ENCODE data around the gene PDPR.
"Not testable (repeated sequence)": the region's sequence is repeated elsewhere in the genome, so short reads cannot be mapped to it uniquely, and the experiment has no call there.

The PDPR gene

DNA sequence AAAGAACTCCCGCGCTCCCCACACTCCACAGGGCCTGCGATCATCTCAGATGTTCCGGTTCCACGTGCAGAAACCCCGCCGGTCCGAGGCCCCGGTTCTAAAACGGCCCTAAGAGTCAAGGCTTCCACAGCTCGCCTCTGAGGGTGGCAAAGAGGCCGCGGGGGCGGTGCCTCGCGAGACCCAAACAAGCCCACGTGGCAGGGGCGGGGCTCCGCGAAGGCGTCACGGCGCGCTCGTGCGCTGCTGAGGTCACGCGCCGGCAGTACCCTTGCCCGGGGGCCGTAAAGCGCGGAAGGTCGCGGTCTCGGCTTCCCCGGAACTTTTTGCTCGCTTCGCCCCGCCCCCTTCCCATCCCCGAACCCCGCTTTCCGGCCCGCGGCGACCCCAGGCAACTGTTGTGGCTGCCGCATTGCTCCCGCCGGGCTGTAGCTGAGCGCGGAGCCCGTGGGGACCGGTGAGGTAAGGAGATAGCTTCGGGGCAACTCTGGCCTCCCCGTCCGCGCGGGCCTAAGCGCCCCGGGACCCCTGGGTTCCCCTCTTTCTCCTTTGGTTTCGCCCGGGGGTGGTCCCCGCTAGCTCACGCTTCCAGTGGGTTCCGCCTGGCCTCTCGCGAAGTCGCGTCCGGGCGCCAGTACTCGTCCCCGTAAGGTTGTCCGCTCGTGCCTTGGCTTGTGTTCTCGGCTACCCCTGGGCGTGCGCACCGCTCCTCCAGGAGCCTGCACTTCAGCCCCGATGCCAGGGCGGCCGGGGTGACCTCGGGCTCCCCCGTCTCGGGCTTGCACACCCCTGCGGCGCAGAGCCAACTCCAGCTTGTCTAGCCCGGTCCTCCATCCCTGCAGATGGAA lies at the start of gene PDPR:
TSS of gene PDPR (plus strand) at position 351 of the 845 bp plus-strand sequence. CDS start 6,161 bp downstream, outside the sequence.
- H3K4me3 ChIP-seq (ENCODE audit: low read depth, low read length): peak within 1 kb of the TSS; percentile 98
- peak within 1 kb of the TSS; percentile 60 for H3K27ac ChIP-seq (ENCODE audit: low read depth, low read length)
- not testable (repeated sequence) for H3K4me1 ChIP-seq (ENCODE audit: control insufficient read depth, insufficient read depth, low read length, unreplicated experiment); H3K27me3 ChIP-seq (ENCODE audit: insufficient read depth, low read length); H3K36me3 ChIP-seq (ENCODE audit: insufficient read depth, low read length)
- H2AFZ ChIP-seq (ENCODE audit: low read length, unreplicated experiment): peak within 1 kb of the TSS; percentile 75
- H3K79me2 ChIP-seq (ENCODE audit: control insufficient read depth, insufficient read depth, low read length, unreplicated experiment): peaks cover 15% of the 10 kb centered on the region

DNA sequence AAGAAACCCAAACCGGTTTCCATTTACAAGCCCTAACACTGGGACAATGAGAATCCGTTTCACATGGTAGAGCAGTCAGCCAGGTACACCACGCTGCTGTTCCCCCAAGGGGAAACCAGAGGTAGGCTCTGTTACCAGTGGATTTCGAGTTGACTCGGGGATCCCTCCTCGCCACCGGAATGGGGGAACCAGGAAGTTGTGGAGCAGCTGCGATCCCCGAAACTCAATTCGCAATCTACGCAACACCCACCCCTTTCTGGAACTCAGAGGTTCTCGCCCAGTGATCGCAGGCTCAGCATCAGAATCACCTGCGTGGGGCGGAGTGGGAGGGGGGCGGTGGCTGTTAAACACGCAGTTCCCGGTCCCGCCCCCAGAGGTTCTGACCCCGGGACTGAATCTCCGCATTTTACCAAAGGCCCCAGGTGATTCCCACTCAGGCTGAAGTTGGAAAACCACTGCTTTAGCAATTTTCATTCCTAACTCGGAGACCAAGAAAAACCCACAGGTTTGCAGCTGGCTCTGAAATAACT lies 49.2 kb upstream of the PDPR start:
- H2AFZ ChIP-seq (ENCODE audit: low read length, unreplicated experiment); H3K36me3 ChIP-seq (ENCODE audit: insufficient read depth, low read length); H3K4me1 ChIP-seq (ENCODE audit: control insufficient read depth, insufficient read depth, low read length, unreplicated experiment); H3K27me3 ChIP-seq (ENCODE audit: insufficient read depth, low read length): not testable (repeated sequence)
- Histone ChIP-seq H3K27ac (ENCODE audit: low read depth, low read length) (peak overlapping the region; percentile 28; the same call in 1 of the 2 replicates), H3K4me3 (ENCODE audit: low read depth, low read length) (peak overlapping the region; percentile 74), H3K79me2 (ENCODE audit: control insufficient read depth, insufficient read depth, low read length, unreplicated experiment) (peaks cover 30% of the 10 kb centered on the region)

DNA sequence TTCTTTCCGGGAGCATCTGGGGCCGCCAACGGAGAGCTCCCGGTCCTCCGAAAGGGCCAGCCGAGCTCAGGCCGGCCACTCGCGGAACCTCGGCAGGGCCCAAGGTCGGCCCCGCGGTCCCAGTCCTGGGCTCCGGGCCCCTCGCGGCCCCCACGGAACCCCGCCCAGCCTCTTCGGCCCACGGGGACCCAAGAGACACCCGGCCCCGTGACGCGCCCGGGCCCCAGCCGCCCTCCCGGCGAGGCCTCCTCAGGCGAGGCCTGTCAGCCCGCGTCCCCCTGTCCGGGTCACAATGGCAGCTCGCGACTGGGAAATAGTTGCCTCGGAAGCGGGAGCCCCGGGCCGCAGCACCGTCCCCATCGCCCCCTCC lies 48.8 kb upstream of the PDPR start:
- H3K36me3 ChIP-seq (ENCODE audit: insufficient read depth, low read length); H2AFZ ChIP-seq (ENCODE audit: low read length, unreplicated experiment); H3K27me3 ChIP-seq (ENCODE audit: insufficient read depth, low read length); H3K4me1 ChIP-seq (ENCODE audit: control insufficient read depth, insufficient read depth, low read length, unreplicated experiment): not testable (repeated sequence)
- Histone ChIP-seq H3K4me3 (ENCODE audit: low read depth, low read length) (peak overlapping the region; percentile 74), H3K79me2 (ENCODE audit: control insufficient read depth, insufficient read depth, low read length, unreplicated experiment) (peaks cover 28% of the 10 kb centered on the region), H3K27ac (ENCODE audit: low read depth, low read length) (peak overlapping the region; percentile 34; the same call in 1 of the 2 replicates)

DNA sequence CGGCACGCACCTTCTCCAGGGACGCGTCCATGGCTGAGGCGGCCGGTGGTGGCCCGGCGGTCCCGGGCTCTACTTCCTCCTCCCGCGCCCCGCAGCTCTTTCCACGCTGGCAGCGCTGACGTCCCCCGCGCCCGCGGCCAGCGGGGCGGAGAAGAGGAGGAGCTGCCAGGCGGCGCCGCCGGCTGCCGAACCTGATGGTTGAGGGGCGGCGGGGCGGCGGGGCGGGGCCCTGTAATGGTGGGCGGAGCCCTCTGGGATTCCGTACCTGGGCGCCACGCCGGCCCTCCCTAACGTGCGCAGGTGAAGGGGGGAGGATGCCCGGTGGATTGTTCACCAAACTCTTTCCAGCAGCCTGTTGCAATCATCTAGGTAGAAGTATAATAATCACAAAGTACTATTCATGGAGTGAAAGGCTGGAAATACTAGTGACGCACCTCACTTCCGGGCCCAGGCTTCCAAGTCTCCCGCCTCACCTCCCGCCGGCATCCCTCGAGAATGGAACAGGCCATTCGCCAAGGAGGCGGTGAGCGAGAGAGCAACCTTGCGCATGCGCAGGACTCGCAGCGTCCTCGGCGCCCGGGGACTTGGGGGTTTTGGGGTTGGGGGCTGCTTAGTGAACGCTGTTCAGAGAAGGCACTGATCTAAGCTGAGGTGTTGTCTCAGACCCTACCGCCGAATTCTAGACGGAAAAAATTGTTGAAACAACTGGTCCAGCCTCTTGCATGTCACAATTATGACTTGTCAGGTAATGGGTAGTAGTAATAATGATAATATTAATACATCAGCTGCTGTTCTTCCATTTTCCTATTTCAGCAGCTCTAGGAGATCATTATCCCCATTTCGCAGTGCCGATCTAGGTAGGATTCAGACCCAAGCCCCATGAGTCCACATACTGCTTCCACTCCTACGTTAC lies 48.1 kb upstream of the PDPR start:
- Histone ChIP-seq H3K79me2 (ENCODE audit: control insufficient read depth, insufficient read depth, low read length, unreplicated experiment) (peaks cover 22% of the 10 kb centered on the region), H3K4me3 (ENCODE audit: low read depth, low read length) (peak overlapping the region; percentile 74), H3K27ac (ENCODE audit: low read depth, low read length) (peak overlapping the region; percentile 34; the same call in 1 of the 2 replicates)
- not testable (repeated sequence) for H3K36me3 ChIP-seq (ENCODE audit: insufficient read depth, low read length); H3K27me3 ChIP-seq (ENCODE audit: insufficient read depth, low read length); H2AFZ ChIP-seq (ENCODE audit: low read length, unreplicated experiment); H3K4me1 ChIP-seq (ENCODE audit: control insufficient read depth, insufficient read depth, low read length, unreplicated experiment)

DNA sequence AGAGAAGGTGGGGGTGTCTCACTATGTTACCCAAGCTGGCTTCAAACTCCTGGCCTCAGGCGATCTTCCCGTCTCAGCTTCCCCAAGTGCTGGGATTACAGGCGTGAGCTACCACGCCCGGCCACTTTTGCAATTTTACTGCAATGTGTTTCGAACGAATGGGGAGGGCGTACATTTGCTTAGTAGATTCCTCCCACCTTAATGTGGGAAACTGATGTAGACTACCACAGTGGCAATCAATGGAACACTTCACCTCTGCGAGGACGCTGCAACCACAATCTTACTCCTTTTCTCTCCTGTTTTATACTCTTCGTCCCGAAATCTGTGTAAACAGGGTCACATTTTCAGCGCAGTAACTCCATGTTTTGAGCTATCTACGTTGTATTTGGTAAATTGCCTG lies 47.4 kb upstream of the PDPR start:
- not testable (repeated sequence) for H3K27me3 ChIP-seq (ENCODE audit: insufficient read depth, low read length); H3K36me3 ChIP-seq (ENCODE audit: insufficient read depth, low read length); H3K4me1 ChIP-seq (ENCODE audit: control insufficient read depth, insufficient read depth, low read length, unreplicated experiment); H3K27ac ChIP-seq (ENCODE audit: low read depth, low read length)
- H3K4me3 ChIP-seq (ENCODE audit: low read depth, low read length): peak overlapping the region; percentile 63
- peak overlapping the region; percentile 68 for H2AFZ ChIP-seq (ENCODE audit: low read length, unreplicated experiment)
- peaks cover 19% of the 10 kb centered on the region for H3K79me2 ChIP-seq (ENCODE audit: control insufficient read depth, insufficient read depth, low read length, unreplicated experiment)

DNA sequence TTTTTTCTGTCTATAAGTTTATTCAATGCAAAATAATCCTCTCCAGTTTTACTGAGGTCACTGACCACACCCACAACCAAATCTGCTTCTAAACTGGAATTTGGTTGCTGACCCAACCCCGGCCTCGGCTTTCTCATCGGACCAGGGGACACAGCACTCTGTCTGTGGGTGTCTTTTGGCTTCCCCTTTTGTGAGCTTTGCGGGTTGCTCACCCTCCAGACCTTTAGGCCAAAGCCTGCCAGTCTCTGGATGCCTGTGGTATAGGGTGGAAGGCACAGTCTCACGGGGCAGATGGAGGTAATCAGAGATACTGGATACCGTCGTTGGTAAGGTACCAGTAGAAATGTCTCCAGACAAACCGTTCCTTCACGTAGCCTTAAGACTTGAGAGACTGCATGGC lies 35.1 kb upstream of the PDPR start:
- H3K27ac ChIP-seq (ENCODE audit: low read depth, low read length); H3K4me1 ChIP-seq (ENCODE audit: control insufficient read depth, insufficient read depth, low read length, unreplicated experiment); H3K36me3 ChIP-seq (ENCODE audit: insufficient read depth, low read length); H3K4me3 ChIP-seq (ENCODE audit: low read depth, low read length); H2AFZ ChIP-seq (ENCODE audit: low read length, unreplicated experiment); H3K79me2 ChIP-seq (ENCODE audit: control insufficient read depth, insufficient read depth, low read length, unreplicated experiment); H3K27me3 ChIP-seq (ENCODE audit: insufficient read depth, low read length): not testable (repeated sequence)

DNA sequence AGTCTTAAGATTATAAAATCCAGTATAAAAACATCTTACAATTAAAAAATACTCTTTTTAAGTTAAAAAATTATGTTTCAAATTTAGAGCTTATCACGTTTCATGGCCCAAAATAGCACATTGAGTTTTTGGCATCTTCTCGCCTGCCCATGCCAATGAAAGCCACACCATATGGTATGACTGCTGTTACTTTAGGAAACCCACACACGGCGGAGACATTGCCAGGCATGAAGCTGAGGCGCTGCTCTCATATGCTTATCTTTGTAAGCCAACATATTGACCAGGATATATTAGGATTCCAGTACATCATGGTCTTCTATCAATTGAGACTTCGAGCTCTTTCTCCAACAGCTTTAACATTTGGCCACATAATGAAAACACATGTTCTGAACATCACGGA lies 32.9 kb upstream of the PDPR start:
- H3K4me3 ChIP-seq (ENCODE audit: low read depth, low read length); H3K27me3 ChIP-seq (ENCODE audit: insufficient read depth, low read length); H3K27ac ChIP-seq (ENCODE audit: low read depth, low read length); H2AFZ ChIP-seq (ENCODE audit: low read length, unreplicated experiment); H3K36me3 ChIP-seq (ENCODE audit: insufficient read depth, low read length); H3K79me2 ChIP-seq (ENCODE audit: control insufficient read depth, insufficient read depth, low read length, unreplicated experiment); H3K4me1 ChIP-seq (ENCODE audit: control insufficient read depth, insufficient read depth, low read length, unreplicated experiment): not testable (repeated sequence)

DNA sequence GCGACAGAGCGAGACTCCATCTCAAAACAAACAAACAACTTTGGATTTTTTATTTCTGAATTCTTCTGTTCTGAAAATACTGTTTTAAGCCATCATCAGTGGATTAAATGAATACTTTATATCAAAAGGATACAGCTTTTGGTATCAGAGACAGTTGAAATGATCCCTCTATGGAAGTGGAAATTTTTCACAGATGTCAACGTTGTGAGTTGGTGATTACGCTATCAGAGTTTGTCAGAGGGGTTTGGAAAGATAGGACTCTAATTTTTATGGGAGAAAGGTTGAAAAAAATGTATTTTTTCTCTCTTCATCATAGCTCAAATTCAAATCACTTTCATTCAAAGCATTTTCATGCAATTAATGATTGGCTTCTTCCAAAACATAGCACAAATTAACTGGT lies 30.2 kb upstream of the PDPR start:
- H3K4me3 ChIP-seq (ENCODE audit: low read depth, low read length); H3K36me3 ChIP-seq (ENCODE audit: insufficient read depth, low read length); H3K27ac ChIP-seq (ENCODE audit: low read depth, low read length); H3K4me1 ChIP-seq (ENCODE audit: control insufficient read depth, insufficient read depth, low read length, unreplicated experiment); H2AFZ ChIP-seq (ENCODE audit: low read length, unreplicated experiment); H3K79me2 ChIP-seq (ENCODE audit: control insufficient read depth, insufficient read depth, low read length, unreplicated experiment); H3K27me3 ChIP-seq (ENCODE audit: insufficient read depth, low read length): not testable (repeated sequence)

DNA sequence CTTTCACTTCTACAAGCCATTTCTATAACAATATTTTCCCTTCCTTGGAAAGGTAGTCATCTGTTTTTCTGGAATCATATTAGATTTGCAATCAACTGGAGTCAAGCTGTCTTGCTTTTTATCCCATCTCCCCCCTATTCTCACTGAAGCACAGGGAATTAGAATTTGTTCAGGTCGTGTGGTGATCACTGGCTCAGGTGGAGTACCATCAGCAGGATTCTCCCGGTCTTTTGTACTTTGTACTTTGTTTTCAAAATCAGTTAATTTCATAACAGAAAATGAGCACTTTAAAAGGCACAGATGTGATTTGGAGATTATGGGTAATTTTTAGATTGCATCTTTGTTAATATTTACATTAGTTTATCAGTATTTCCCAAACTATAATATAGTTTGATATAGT lies 26.0 kb upstream of the PDPR start:
- H2AFZ ChIP-seq (ENCODE audit: low read length, unreplicated experiment); H3K27me3 ChIP-seq (ENCODE audit: insufficient read depth, low read length); H3K27ac ChIP-seq (ENCODE audit: low read depth, low read length); H3K36me3 ChIP-seq (ENCODE audit: insufficient read depth, low read length); H3K4me3 ChIP-seq (ENCODE audit: low read depth, low read length); H3K79me2 ChIP-seq (ENCODE audit: control insufficient read depth, insufficient read depth, low read length, unreplicated experiment); H3K4me1 ChIP-seq (ENCODE audit: control insufficient read depth, insufficient read depth, low read length, unreplicated experiment): not testable (repeated sequence)

DNA sequence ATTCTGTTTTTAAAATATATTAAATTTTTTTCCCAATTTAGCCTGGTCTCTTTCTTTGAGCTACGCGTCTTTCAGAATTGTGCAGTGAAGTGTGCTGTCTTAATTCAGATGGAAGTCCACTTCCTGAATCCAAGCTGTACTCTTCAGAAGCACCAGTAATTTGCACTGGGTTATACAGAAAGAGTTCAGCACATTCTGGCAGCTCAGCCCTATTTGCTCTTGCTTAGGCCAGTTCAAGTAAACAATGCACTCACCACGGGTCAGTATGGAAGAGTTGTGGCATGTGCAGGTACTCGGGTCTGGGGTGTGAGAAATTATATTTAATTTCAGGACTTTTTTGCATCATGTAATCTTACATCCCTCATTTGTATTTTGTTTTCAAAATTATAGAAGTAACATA lies 25.3 kb upstream of the PDPR start:
- not testable (repeated sequence) for H3K4me3 ChIP-seq (ENCODE audit: low read depth, low read length); H3K36me3 ChIP-seq (ENCODE audit: insufficient read depth, low read length); H3K27me3 ChIP-seq (ENCODE audit: insufficient read depth, low read length); H3K27ac ChIP-seq (ENCODE audit: low read depth, low read length); H2AFZ ChIP-seq (ENCODE audit: low read length, unreplicated experiment); H3K79me2 ChIP-seq (ENCODE audit: control insufficient read depth, insufficient read depth, low read length, unreplicated experiment); H3K4me1 ChIP-seq (ENCODE audit: control insufficient read depth, insufficient read depth, low read length, unreplicated experiment)

All from ACC112 (cell line).